Measurements from ENCODE around the gene CBLN3.

Gene CBLN3

GRCh38 chr14:24377126-24377525 is 52.3 kb downstream of the CBLN3 start:
- peaks cover 2% of the 10 kb centered on the region for H3K4me1 Mint-ChIP-seq (ENCODE audit: low read depth)
- no peak overlapping the region for H3K27ac Mint-ChIP-seq
- H3K4me3 Mint-ChIP-seq, result no peak overlapping the region
- no peak for DNase-seq
- H3K36me3 Mint-ChIP-seq (ENCODE audit: low read depth), result no peaks in the 10 kb centered on the region
- H3K9me3 Mint-ChIP-seq, result no peaks in the 10 kb centered on the region
- H3K27me3 Mint-ChIP-seq, result peaks cover 3% of the 10 kb centered on the region
